HG02981 (cell line): Measurements from ENCODE around the gene COL13A1.

Experiments
- ATAC-seq: cut with Tn5 transposase; IDR thresholded peaks from one replicate; pipeline ENCODE4 v1.9.1; 2021; ENCODE audit warnings: mild to moderate bottlenecking, moderate library complexity; ENCODE audit not compliant: unreplicated experiment

The COL13A1 gene

GRCh38 chr10:69960988-69961880 is 159.5 kb downstream of the COL13A1 start:
- ATAC-seq: no peak

- ATAC-seq: no peak
Measured at GRCh38 chr10:69961881-69962745, 160.4 kb downstream of the COL13A1 start.

- ATAC-seq: no peak
Measured at GRCh38 chr10:69962746-69963135, 161.0 kb downstream of the COL13A1 start.

- ATAC-seq: no peak
Measured at GRCh38 chr10:69963178-69963834, 161.6 kb downstream of the COL13A1 start.

- no peak for ATAC-seq
Measured at GRCh38 chr10:69963835-69964710, 162.4 kb downstream of the COL13A1 start.

GRCh38 chr10:69965086-69965485 is 163.4 kb downstream of the COL13A1 start:
- no peak for ATAC-seq

- ATAC-seq: no peak
Measured at GRCh38 chr10:69965919-69966662, 164.4 kb downstream of the COL13A1 start.

GRCh38 chr10:69968830-69969229 is 167.1 kb downstream of the COL13A1 start:
- no peak for ATAC-seq

- no peak for ATAC-seq
Measured at GRCh38 chr10:69969977-69970376, 168.3 kb downstream of the COL13A1 start.

GRCh38 chr10:69972981-69973397 is 171.3 kb downstream of the COL13A1 start:
- ATAC-seq: no peak

- no peak for ATAC-seq
Measured at GRCh38 chr10:69973678-69974077, 172.0 kb downstream of the COL13A1 start.

- no peak for ATAC-seq
Measured at GRCh38 chr10:69974551-69975155, 172.9 kb downstream of the COL13A1 start.

GRCh38 chr10:69976795-69977546 is 175.3 kb downstream of the COL13A1 start:
- ATAC-seq: no peak

- no peak for ATAC-seq
Measured at GRCh38 chr10:69979174-69979573, 177.5 kb downstream of the COL13A1 start.

GRCh38 chr10:69980672-69981071 is 179.0 kb downstream of the COL13A1 start:
- ATAC-seq: no peak

GRCh38 chr10:69988094-69988493 is 186.4 kb downstream of the COL13A1 start:
- ATAC-seq: no peak

- no peak for ATAC-seq
Measured at GRCh38 chr10:69991151-69991550, 189.4 kb downstream of the COL13A1 start.

- ATAC-seq: no peak
Measured at GRCh38 chr10:69994262-69994661, 192.6 kb downstream of the COL13A1 start.
